KMS-11 (cell line): Measurements from ENCODE around the gene MED22.

Source experiments
- H2AFZ ChIP-seq: fragments of 200-600 bp; sonication (generic); 2 replicates; pipeline ENCODE4 v1.6.1; 2016; ENCODE audit warnings: antibody characterized with exemption, mixed run types, low read depth
- H3K27ac ChIP-seq: fragments of 200-600 bp; sonication (generic); 2 replicates; pipeline ENCODE4 v1.6.1; 2016; ENCODE audit warnings: mild to moderate bottlenecking, mixed run types
- H3K27me3 ChIP-seq: fragments of 200-600 bp; sonication (generic); 2 replicates; pipeline ENCODE4 v1.6.1; 2017; ENCODE audit warnings: mild to moderate bottlenecking, low read depth, mixed run types, moderate library complexity; ENCODE audit not compliant: insufficient read depth
- H3K36me3 ChIP-seq: fragments of 200-600 bp; sonication (generic); 2 replicates; pipeline ENCODE4 v1.6.1; 2017; ENCODE audit warnings: mild to moderate bottlenecking, mixed run types; ENCODE audit not compliant: insufficient read depth
- H3K4me1 ChIP-seq: fragments of 200-600 bp; sonication (generic); 2 replicates; pipeline ENCODE4 v1.6.1; 2016; ENCODE audit warnings: mild to moderate bottlenecking, low read depth, mixed run types; ENCODE audit not compliant: poor library complexity, severe bottlenecking
- H3K4me2 ChIP-seq: fragments of 200-600 bp; sonication (generic); 2 replicates; pipeline ENCODE4 v1.7.0; 2016; ENCODE audit warnings: mild to moderate bottlenecking, mixed run types
- H3K4me3 ChIP-seq: fragments of 200-600 bp; sonication (generic); IDR thresholded peaks from 2 replicates; pipeline ENCODE4 v1.6.1; 2017; ENCODE audit warnings: low read depth, low read length, mixed read lengths; ENCODE audit not compliant: insufficient read depth
- H3K79me2 ChIP-seq: fragments of 200-600 bp; sonication (generic); 2 replicates; pipeline ENCODE4 v1.6.1; 2016; ENCODE audit warnings: low read depth, mixed run types; ENCODE audit not compliant: insufficient read depth
- H3K9ac ChIP-seq: fragments of 200-600 bp; sonication (generic); 2 replicates; pipeline ENCODE4 v1.6.1; 2016; ENCODE audit warnings: mild to moderate bottlenecking, mixed run types
- H4K20me1 ChIP-seq: fragments of 200-600 bp; sonication (generic); 2 replicates; pipeline ENCODE4 v1.6.1; 2016; ENCODE audit warnings: mild to moderate bottlenecking, mixed run types; ENCODE audit not compliant: insufficient read depth
- TF ChIP-seq, protein P1 (sequence below): fragments of 200-600 bp; sonication (generic); conservative IDR thresholded peaks from 2 replicates; pipeline ENCODE4 v1.6.1; 2017; ENCODE audit warnings: low read depth, mild to moderate bottlenecking, antibody characterized with exemption, low read length, moderate library complexity, mixed read lengths

MED22 gene

DNA sequence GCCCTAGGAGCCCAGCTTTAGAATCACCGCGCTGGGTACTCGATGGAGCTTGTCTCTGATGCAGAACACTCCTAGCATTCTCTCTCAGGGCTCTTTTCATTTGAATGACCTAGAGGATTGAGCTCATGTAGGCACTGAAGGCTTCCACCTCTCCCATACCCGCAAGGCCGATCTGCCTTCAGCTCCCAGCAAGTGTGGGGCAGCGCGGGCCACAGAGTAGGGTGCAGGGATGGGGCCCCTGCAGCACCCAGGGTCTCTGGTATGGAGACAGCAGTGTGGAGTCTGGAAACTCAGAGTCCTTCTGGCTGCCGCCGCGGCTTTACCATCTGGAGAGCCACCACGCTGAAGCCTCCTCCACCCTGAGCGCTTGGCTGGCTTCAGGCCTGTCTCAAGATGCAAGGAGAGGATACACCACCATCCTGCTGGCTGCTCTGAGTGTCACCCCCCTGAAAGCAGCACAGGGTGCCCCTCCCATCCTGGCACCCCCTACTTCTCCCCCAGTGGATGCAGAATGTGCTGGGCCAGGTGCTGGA, 41.2 kb upstream of the MED22 start:
- Histone ChIP-seq H3K4me3 (no peak overlapping the region), H3K27ac (no peak overlapping the region), H3K36me3 (no peaks in the 10 kb centered on the region), H3K27me3 (peaks cover 43% of the 10 kb centered on the region), H3K4me1 (no peaks in the 10 kb centered on the region), H4K20me1 (no peaks in the 10 kb centered on the region), H3K79me2 (no peaks in the 10 kb centered on the region), H2AFZ (no peak overlapping the region), H3K4me2 (no peak overlapping the region), H3K9ac (no peak overlapping the region)
- TF ChIP-seq, protein P1, sequence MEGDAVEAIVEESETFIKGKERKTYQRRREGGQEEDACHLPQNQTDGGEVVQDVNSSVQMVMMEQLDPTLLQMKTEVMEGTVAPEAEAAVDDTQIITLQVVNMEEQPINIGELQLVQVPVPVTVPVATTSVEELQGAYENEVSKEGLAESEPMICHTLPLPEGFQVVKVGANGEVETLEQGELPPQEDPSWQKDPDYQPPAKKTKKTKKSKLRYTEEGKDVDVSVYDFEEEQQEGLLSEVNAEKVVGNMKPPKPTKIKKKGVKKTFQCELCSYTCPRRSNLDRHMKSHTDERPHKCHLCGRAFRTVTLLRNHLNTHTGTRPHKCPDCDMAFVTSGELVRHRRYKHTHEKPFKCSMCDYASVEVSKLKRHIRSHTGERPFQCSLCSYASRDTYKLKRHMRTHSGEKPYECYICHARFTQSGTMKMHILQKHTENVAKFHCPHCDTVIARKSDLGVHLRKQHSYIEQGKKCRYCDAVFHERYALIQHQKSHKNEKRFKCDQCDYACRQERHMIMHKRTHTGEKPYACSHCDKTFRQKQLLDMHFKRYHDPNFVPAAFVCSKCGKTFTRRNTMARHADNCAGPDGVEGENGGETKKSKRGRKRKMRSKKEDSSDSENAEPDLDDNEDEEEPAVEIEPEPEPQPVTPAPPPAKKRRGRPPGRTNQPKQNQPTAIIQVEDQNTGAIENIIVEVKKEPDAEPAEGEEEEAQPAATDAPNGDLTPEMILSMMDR = no peak

DNA sequence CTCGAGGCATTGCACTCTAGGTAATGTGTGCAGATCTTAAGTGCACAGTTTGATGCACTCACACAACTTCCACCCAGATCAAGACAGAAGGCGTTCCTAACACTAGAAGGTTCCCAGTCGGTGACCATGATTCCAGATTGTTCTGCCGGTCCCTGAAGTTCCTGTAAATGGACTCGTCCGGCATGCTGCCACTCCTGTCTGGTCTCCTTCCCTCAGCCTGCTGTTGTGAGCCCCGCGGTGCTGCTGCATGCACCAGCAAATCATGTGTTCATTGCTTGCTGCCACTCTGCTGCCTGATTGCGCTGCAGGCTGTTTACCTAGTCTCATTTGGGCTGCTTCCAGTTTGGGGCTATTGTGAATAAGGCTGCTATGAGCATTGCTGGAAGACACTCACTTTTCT, 39.7 kb upstream of the MED22 start:
- H3K4me1 ChIP-seq = no peaks in the 10 kb centered on the region
- H3K27ac ChIP-seq = no peak overlapping the region
- H3K79me2 ChIP-seq = no peaks in the 10 kb centered on the region
- H4K20me1 ChIP-seq = no peaks in the 10 kb centered on the region
- no peak overlapping the region for H3K4me2 ChIP-seq
- no peak overlapping the region for H3K4me3 ChIP-seq
- no peaks in the 10 kb centered on the region for H3K36me3 ChIP-seq
- no peak overlapping the region for H3K9ac ChIP-seq
- no peak overlapping the region for H2AFZ ChIP-seq
- TF ChIP-seq, protein P1 = no peak
- H3K27me3 ChIP-seq = peaks cover 39% of the 10 kb centered on the region

DNA sequence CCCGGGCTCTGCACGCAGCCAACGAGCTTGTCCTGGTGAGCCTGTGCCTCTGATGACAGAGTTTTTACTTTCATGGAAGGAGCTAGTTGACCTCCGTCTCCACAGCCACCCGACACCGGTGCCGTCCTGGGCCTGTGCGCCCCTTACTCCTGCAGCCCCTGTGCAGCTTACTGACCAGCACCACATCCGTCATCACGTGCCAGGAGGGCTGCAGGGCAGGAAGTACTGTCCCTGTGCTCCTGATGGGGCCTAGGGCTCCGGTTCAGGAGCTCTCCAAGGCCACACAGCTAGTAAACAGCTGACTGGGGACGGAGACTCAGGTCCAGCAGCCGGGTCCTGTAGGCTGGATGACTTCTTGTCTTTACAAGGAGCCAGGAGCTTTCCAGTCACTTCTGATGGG, 38.4 kb upstream of the MED22 start:
- H3K79me2 ChIP-seq = no peaks in the 10 kb centered on the region
- no peak overlapping the region for H2AFZ ChIP-seq
- H3K4me1 ChIP-seq = no peaks in the 10 kb centered on the region
- no peak overlapping the region for H3K4me2 ChIP-seq
- peaks cover 32% of the 10 kb centered on the region for H3K27me3 ChIP-seq
- no peak overlapping the region for H3K9ac ChIP-seq
- H4K20me1 ChIP-seq = no peaks in the 10 kb centered on the region
- TF ChIP-seq, protein P1 = no peak
- H3K4me3 ChIP-seq = no peak overlapping the region
- no peaks in the 10 kb centered on the region for H3K36me3 ChIP-seq
- no peak overlapping the region for H3K27ac ChIP-seq

DNA sequence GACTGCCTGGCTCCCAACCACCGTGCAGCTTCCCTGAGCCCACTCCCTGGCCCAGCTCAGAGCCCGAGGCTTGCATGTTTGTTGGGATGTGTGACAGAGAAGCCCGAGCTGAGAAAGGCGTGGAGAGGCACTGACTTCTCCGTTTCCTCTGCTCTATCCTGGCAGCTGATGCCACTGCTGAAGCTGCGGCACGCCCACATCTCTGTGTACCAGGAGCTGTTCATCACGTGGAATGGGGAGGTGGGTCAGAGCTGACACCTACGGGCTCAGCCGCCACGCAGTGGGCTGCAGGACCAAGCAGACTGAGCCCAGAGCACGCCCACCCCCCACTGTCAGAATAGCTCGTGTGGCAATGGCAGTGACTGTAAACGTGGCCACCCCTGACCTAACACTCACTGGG, 37.5 kb upstream of the MED22 start:
- Histone ChIP-seq H3K4me1 (no peaks in the 10 kb centered on the region), H3K4me3 (no peak overlapping the region), H4K20me1 (no peaks in the 10 kb centered on the region), H3K27me3 (peaks cover 32% of the 10 kb centered on the region), H3K36me3 (no peaks in the 10 kb centered on the region), H2AFZ (no peak overlapping the region), H3K4me2 (no peak overlapping the region), H3K27ac (no peak overlapping the region), H3K79me2 (no peaks in the 10 kb centered on the region), H3K9ac (no peak overlapping the region)
- TF ChIP-seq, protein P1 = no peak
